Uterus (tissue), 2 donors: ENCODE data around the gene MTMR1.

Experiments
- CTCF ChIP-seq, 4 experiments: fragments of 200-600 bp in 2 of 4; fragments of 450-650 bp in 2 of 4; sonication (generic) in 2 of 4; IDR thresholded peaks; one replicate each; pipeline ENCODE4 v1.5.1; 2016 to 2019; ENCODE audit warnings: antibody characterized with exemption in 4 of 4, mild to moderate bottlenecking in 2 of 4, moderate library complexity in 1 of 4
- POLR2A ChIP-seq, 2 donors: fragments of 450-650 bp; IDR thresholded peaks; one replicate each; pipeline ENCODE4 v1.6.1; 2016; ENCODE audit warnings: antibody characterized with exemption in 2 of 2, mild to moderate bottlenecking in 1 of 2, moderate library complexity in 1 of 2

- TF ChIP-seq CTCF (IDR thresholded peaks at IDR 0.05) (no peak), POLR2A (IDR thresholded peaks at IDR 0.05) (no peak)
These were observed 41.3 kb upstream of the MTMR1 start for GRCh38 chrX:150651906-150652305.
